HepG2 (cell line): ENCODE measurements around the gene TTC31. TPM values are rescaled to one million over a fixed set of nuclear protein-coding genes. Genes with fewer than 3 reads are reported as not detected.
A peak's percentile ranks its signal among the peaks of the same experiment; 100 is the strongest.

Source experiments
- BRF2 ChIP-seq: sonication (generic); formaldehyde crosslinking; IDR thresholded peaks from 2 replicates; pipeline ENCODE4 v1.8.1; 2022; ENCODE audit warnings: mild to moderate bottlenecking, missing genetic modification reagents
- CHD2 ChIP-seq: IDR thresholded peaks from 2 replicates; pipeline ENCODE4 v1.6.1; 2011; ENCODE audit warnings: low read depth, low read length, improper control_type of control experiment
- ERF ChIP-seq: IDR thresholded peaks from 2 replicates; pipeline ENCODE4 v1.6.1; 2018; ENCODE audit warnings: missing biosample characterization, missing genetic modification reagents
- HMG20A ChIP-seq: IDR thresholded peaks from 2 replicates; pipeline ENCODE4 v1.6.1; 2016; ENCODE audit warnings: borderline replicate concordance
- HNF1B ChIP-seq: sonication (generic); formaldehyde crosslinking; IDR thresholded peaks from 2 replicates; pipeline ENCODE4 v1.5.1; 2020; ENCODE audit warnings: mild to moderate bottlenecking, moderate library complexity, missing genetic modification reagents
- MTA1 ChIP-seq: sonication (generic); formaldehyde crosslinking; IDR thresholded peaks from 2 replicates; pipeline ENCODE4 v1.4.0; 2020; ENCODE audit warnings: missing genetic modification reagents, mild to moderate bottlenecking, borderline replicate concordance
- MTF1 ChIP-seq: sonication (generic); formaldehyde crosslinking; IDR thresholded peaks from 2 replicates; pipeline ENCODE4 v1.5.0; 2020; ENCODE audit warnings: missing genetic modification reagents
- NONO ChIP-seq, 2 experiments: fragments of 450-650 bp in 1 of 2; sonication (generic) in 1 of 2; formaldehyde crosslinking in 1 of 2; IDR thresholded peaks in 1 of 2; conservative IDR thresholded peaks in 1 of 2; 2 replicates each; pipeline versions ENCODE4 v1.6.1 to v1.8.0; 2017 to 2022; ENCODE audit warnings: mild to moderate bottlenecking in 1 of 2, missing genetic modification reagents in 1 of 2, moderate library complexity in 1 of 2
- NR1H2 ChIP-seq: sonication (generic); formaldehyde crosslinking; IDR thresholded peaks from 2 replicates; pipeline ENCODE4 v1.8.1; 2022; ENCODE audit warnings: low read depth, missing genetic modification reagents, borderline replicate concordance
- RFX5 ChIP-seq: IDR thresholded peaks from 2 replicates; pipeline ENCODE4 v1.6.1; 2011; ENCODE audit warnings: low read depth, low read length, improper control_type of control experiment
- TFAP4 ChIP-seq: sonication (generic); IDR thresholded peaks from 2 replicates; pipeline ENCODE4 v1.6.1; 2016; ENCODE audit warnings: low read depth, borderline replicate concordance
- ZBTB14 ChIP-seq: sonication (generic); formaldehyde crosslinking; IDR thresholded peaks from 2 replicates; pipeline ENCODE4 v1.4.0; 2020; ENCODE audit warnings: missing genetic modification reagents
- ZNF318 ChIP-seq: sonication (generic); formaldehyde crosslinking; IDR thresholded peaks from 2 replicates; pipeline ENCODE4 v1.4.0; 2020; ENCODE audit warnings: mild to moderate bottlenecking, missing genetic modification reagents
- ZNF703 ChIP-seq: sonication (generic); formaldehyde crosslinking; IDR thresholded peaks from 2 replicates; pipeline ENCODE4 v1.5.1; 2020; ENCODE audit warnings: missing genetic modification reagents, mild to moderate bottlenecking, moderate library complexity, borderline replicate concordance
- ZNF850 ChIP-seq: sonication (generic); formaldehyde crosslinking; conservative IDR thresholded peaks from 2 replicates; pipeline ENCODE4 v1.9.0; 2021; ENCODE audit warnings: mild to moderate bottlenecking, missing genetic modification reagents
- ZSCAN20 ChIP-seq: sonication (generic); formaldehyde crosslinking; IDR thresholded peaks from 2 replicates; pipeline ENCODE4 v1.4.0; 2020; ENCODE audit warnings: missing genetic modification reagents, mild to moderate bottlenecking, borderline replicate concordance
- polyA plus RNA-seq, 8 experiments: library from polyadenylated mRNA; depleted of rRNA in 3 of 8; stranded (reverse) in 7 of 8; unstranded in 1 of 8; fragments of >200 nt; fragmentation: Illumina TruSeq in 4 of 8; extraction: Trizol in 4 of 8; gene quantifications; 2 replicates each; pipeline versions ENCODE4 v1.2.1 to v1.2.3, GENCODE V29; 2011 to 2016; ENCODE audit warnings: low read depth in 4 of 8, missing spikeins in 1 of 8, mixed read lengths in 1 of 8; ENCODE audit not compliant: insufficient read depth in 1 of 8
- total RNA-seq, 5 experiments: library from RNA; depleted of rRNA; stranded (reverse); fragments of >200 nt; fragmentation: Illumina TruSeq; extraction: Trizol; gene quantifications; 2 replicates each; pipeline ENCODE4 v1.2.3, GENCODE V29; 2016; ENCODE audit warnings: low read depth in 1 of 5

The TTC31 gene
- total and polyA plus RNA-seq, 2 of the 13 experiments (the other 11 are each of a cell fraction or from before 2014, with no cell fraction given): 28.3 to 39.5 TPM

- TF ChIP-seq ZBTB14: no peak
- no peak for TF ChIP-seq CHD2
- TF ChIP-seq ZNF850 (CRISPR knock-in tag): no peak
- TF ChIP-seq ERF (CRISPR knock-in tag): no peak
- no peak for TF ChIP-seq NONO (IDR thresholded peaks at IDR 0.05)
- TF ChIP-seq NONO (CRISPR knock-in tag; conservative IDR thresholded peaks at IDR 0.05): peak; percentile 51; the same call in 1 of the 2 replicates
- TF ChIP-seq TFAP4: no peak
- no peak for TF ChIP-seq ZSCAN20 (CRISPR knock-in tag)
- TF ChIP-seq MTF1: no peak
- no peak for TF ChIP-seq NR1H2 (CRISPR knock-in tag)
- no peak for TF ChIP-seq HMG20A (CRISPR knock-in tag)
- no peak for TF ChIP-seq MTA1
- no peak for TF ChIP-seq BRF2 (CRISPR knock-in tag)
- no peak for TF ChIP-seq HNF1B (CRISPR knock-in tag)
- TF ChIP-seq ZNF318 (CRISPR knock-in tag): no peak
- no peak for TF ChIP-seq ZNF703 (CRISPR knock-in tag)
- TF ChIP-seq RFX5: no peak
These were observed 18.6 kb downstream of the TTC31 start (continued) for GRCh38 chr2:74501335-74502071.
